ENCODE measurements around the gene BAG2. TPM values are rescaled to one million over a fixed set of nuclear protein-coding genes. Genes with fewer than 3 reads are reported as not detected.

BAG2 gene
- total RNA-seq = 18.7 and 24.4 TPM in 2 replicates

DNA sequence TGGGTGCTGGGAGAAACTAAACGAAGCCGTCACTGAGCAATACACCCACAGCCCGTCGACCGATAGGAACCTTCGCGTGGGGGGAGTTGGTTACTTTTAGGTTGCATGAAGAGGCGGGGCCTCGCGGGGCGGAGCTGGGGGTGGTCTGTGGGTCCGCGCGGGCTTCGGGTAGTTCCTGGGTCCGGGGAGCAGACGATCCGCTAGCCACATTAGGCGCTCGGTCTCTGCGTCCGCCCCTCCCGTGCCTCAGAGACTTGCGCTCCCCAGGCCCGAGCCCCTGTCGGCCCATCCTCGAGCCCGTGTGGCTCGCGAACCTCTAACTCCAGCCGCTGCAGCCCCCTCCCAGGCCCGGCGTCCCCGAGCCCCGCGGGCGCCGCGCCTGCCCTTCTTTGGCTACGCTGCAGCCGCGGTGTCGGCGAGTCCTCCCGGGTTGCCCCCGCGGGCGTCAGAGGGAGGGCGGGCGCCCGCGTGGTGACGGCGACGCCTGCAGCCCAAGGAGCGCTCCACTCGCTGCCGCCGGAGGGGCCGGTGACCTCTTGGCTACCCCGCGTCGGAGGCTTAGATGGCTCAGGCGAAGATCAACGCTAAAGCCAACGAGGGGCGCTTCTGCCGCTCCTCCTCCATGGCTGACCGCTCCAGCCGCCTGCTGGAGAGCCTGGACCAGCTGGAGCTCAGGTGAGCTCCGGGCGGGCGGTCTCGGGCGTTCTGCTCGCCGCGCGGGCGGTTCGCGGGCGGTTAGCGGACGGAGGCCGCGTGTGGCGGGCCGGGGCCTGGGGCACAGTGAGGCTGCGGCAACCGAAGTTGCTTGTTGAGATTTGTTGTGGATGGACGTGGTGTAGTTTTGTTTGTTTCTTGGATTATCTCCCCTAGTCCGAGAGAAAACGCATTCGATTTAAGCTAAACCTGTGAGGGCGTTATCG is at the start of gene BAG2:
Gene BAG2, plus strand, starts transcription at position 191 of the 920 bp plus-strand sequence. Its CDS starts 372 bp downstream, at position 563.

DNA sequence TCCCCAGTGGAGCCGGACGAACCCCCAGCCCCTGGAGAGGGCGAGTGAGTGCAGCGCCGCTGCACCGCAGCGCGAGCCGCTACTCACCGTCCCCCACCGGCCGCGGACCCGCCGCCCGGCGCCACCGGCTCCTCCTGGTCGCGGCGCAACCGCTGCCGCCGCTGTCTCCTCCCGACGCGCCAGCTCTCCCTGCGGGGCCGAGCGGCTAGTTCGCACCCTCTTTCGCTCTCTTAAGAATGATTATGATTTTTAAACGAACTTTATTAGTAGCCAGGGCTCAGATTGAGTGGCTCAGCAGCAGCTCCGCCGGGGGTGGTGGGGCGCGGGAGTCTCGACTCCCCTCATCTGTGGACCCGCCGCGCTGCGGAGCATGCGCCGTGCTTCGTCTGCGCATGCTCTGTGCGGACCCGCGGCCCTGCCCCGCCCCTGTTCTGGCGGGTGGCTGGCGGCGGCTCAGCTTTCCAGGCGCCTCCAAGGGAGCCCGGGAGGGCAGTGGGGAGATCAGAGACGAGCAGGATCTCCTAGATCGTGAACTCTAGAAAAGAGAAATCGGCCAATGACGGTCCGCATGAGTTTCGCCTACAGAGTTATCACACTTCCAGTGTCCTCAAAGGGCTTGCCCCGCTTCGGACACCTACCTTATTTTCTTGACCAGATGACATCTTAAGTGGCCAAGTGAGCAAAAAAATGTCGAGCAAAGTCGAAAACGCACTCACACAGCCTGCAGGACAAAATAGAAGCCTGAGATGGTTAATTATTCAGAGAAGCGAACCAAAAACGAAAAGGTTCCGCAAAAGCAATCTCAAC is 50.0 kb downstream of the BAG2 start, which contains the start of gene RAB23:
Gene RAB23, minus strand, starts transcription at position 372 of the 807 bp plus-strand sequence. CDS start 11,927 bp downstream, outside the sequence.

Other genes with a start within 250 kb of the BAG2 start
- gene BEND6, start 217.2 kb upstream of the BAG2 start, total RNA-seq = 9.6 and 12.7 TPM in 2 replicates
- 15.1 and 19.0 TPM in 2 replicates for gene KIAA1586, start 125.6 kb upstream of the BAG2 start, total RNA-seq
- 48.9 and 67.6 TPM in 2 replicates for gene ZNF451, start 82.1 kb upstream of the BAG2 start, total RNA-seq
- gene RAB23, start 50.0 kb downstream of the BAG2 start, total RNA-seq = 30.5 and 45.5 TPM in 2 replicates
- 44.8 and 69.8 TPM in 2 replicates for gene PRIM2, start 145.3 kb downstream of the BAG2 start, total RNA-seq